Mesothelial cell of epicardium (in vitro differentiated cells): ENCODE data around the gene FOXC1. TPM values are rescaled to one million over a fixed set of nuclear protein-coding genes. Genes with fewer than 3 reads are reported as not detected.

Experiments used
- DNase-seq, 2 experiments: peaks; one replicate each; pipeline ENCODE4 v3.0.0; 2021; ENCODE audit warnings: low spot score in 2 of 2; ENCODE audit not compliant: unreplicated experiment in 2 of 2
- H3K27ac Mint-ChIP-seq: 2 replicates; pipeline ENCODE4 v1.8.0; 2021; ENCODE audit warnings: mixed read lengths
- H3K27me3 Mint-ChIP-seq: 2 replicates; pipeline ENCODE4 v1.8.0; 2021; ENCODE audit warnings: low read depth, mixed read lengths
- H3K36me3 Mint-ChIP-seq: 2 replicates; pipeline ENCODE4 v1.8.0; 2021; ENCODE audit warnings: mixed read lengths
- H3K4me1 Mint-ChIP-seq: 2 replicates; pipeline ENCODE4 v1.8.0; 2021; ENCODE audit warnings: mixed read lengths
- H3K4me3 Mint-ChIP-seq: 2 replicates; pipeline ENCODE4 v1.8.0; 2021; ENCODE audit warnings: mild to moderate bottlenecking, moderate library complexity, mixed read lengths
- H3K9me3 Mint-ChIP-seq: 2 replicates; pipeline ENCODE4 v1.8.0; 2021; ENCODE audit warnings: mixed read lengths
- CTCF ChIP-seq: fragments of 200-600 bp; sonication (generic); IDR thresholded peaks from one replicate; pipeline ENCODE4 v1.5.0; 2021; ENCODE audit warnings: antibody characterized with exemption; ENCODE audit not compliant: unreplicated experiment
- total RNA-seq: library from RNA; stranded (reverse); gene quantifications from 3 replicates; pipeline ENCODE4 v1.2.1, GENCODE V29; 2021

FOXC1 gene
- total RNA-seq, 1 donor from 2014 or later: 50.5 TPM

GRCh38 chr6:1600764-1601157, 9.0 kb upstream of the FOXC1 start:
- peaks cover 57% of the 10 kb centered on the region for H3K27me3 Mint-ChIP-seq

GRCh38 chr6:1601158-1602048, 8.3 kb upstream of the FOXC1 start:
- Mint-ChIP-seq H3K4me3 (no peak overlapping the region), H3K27me3 (peaks cover 58% of the 10 kb centered on the region), H3K27ac (no peak overlapping the region), H3K36me3 (no peaks in the 10 kb centered on the region), H3K4me1 (peaks cover 30% of the 10 kb centered on the region), H3K9me3 (no peaks in the 10 kb centered on the region)
- TF ChIP-seq CTCF: no peak
- DNase-seq: no peak

More at GRCh38 chr6:1600764-1601157, 9.0 kb upstream of the FOXC1 start:
- Mint-ChIP-seq H3K36me3 (no peaks in the 10 kb centered on the region), H3K27ac (no peak overlapping the region), H3K4me3 (no peak overlapping the region), H3K4me1 (peaks cover 29% of the 10 kb centered on the region), H3K9me3 (no peaks in the 10 kb centered on the region)
- no peak for TF ChIP-seq CTCF
- DNase-seq: no peak

- H3K36me3 Mint-ChIP-seq: no peaks in the 10 kb centered on the region
- H3K27me3 Mint-ChIP-seq: peaks cover 66% of the 10 kb centered on the region
- no peaks in the 10 kb centered on the region for H3K9me3 Mint-ChIP-seq
- H3K4me3 Mint-ChIP-seq: no peak overlapping the region
- no peak for DNase-seq
- no peak for TF ChIP-seq CTCF
- peaks cover 30% of the 10 kb centered on the region for H3K4me1 Mint-ChIP-seq
- H3K27ac Mint-ChIP-seq: no peak overlapping the region
Observed at GRCh38 chr6:1602049-1602713, 7.5 kb upstream of the FOXC1 start.

- TF ChIP-seq CTCF: no peak
- peaks cover 33% of the 10 kb centered on the region for H3K4me1 Mint-ChIP-seq
- H3K9me3 Mint-ChIP-seq: no peaks in the 10 kb centered on the region
- H3K27me3 Mint-ChIP-seq: peaks cover 75% of the 10 kb centered on the region
- peak overlapping the region; percentile 58 for H3K4me3 Mint-ChIP-seq
- H3K36me3 Mint-ChIP-seq: no peaks in the 10 kb centered on the region
- no peak for DNase-seq
- no peak overlapping the region for H3K27ac Mint-ChIP-seq
Observed at GRCh38 chr6:1603708-1604107, 6.0 kb upstream of the FOXC1 start.

- no peaks in the 10 kb centered on the region for H3K36me3 Mint-ChIP-seq
- peak; percentile 74 to 92 for DNase-seq
Observed at GRCh38 chr6:1604158-1605003, 5.3 kb upstream of the FOXC1 start.

More at GRCh38 chr6:1604158-1605003, 5.3 kb upstream of the FOXC1 start:
- Mint-ChIP-seq H3K4me1 (peaks cover 34% of the 10 kb centered on the region), H3K4me3 (peak overlapping the region; percentile 65), H3K9me3 (no peaks in the 10 kb centered on the region), H3K27ac (no peak overlapping the region), H3K27me3 (peaks cover 75% of the 10 kb centered on the region)
- peak; percentile 97 for TF ChIP-seq CTCF
